Epithelial cell of proximal tubule (primary cell): ENCODE measurements around the gene ZCCHC14. TPM values are rescaled to one million over a fixed set of nuclear protein-coding genes. Genes with fewer than 3 reads are reported as not detected.

Source experiments
- DNase-seq: peaks from one replicate; pipeline ENCODE4 v3.0.0-alpha.2; 2011; ENCODE audit warnings: low read depth
- H3K4me3 ChIP-seq: 2 replicates; pipeline ENCODE4 v1.5.1; 2011; ENCODE audit warnings: low read depth, mild to moderate bottlenecking, low read length
- total RNA-seq: library from RNA; depleted of rRNA; stranded (reverse); fragments of >200 nt; gene quantifications from 2 replicates; pipeline ENCODE4 v1.2.3, GENCODE V29; 2015
- TF ChIP-seq, protein P1 (sequence below): conservative IDR thresholded peaks from 2 replicates; pipeline ENCODE4 v1.5.1; 2012; ENCODE audit warnings: low read depth, mild to moderate bottlenecking, low read length

ZCCHC14 gene
- total RNA-seq, 1 donor from 2014 or later, result 11.8 TPM

DNA sequence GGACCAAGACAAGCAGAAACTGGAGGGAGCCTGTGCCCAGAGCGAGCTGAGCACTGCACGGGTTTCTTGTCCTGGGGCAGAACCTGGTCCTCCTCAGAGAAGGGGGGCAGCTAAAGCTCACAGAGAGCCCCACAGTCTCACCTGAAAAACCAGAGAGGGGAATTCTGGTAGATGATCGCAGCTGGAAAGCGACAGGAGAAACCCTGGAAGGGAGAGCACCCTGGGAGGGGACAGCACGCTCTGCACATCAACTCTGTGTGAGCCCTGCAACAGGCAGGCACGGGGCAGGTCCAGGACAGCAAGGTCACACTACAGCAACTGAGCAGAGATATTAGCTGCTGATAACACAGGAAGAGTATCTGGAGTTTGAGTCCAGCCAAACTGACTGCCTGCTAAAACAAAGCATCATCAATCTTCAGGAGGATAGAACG lies 18.2 kb downstream of the ZCCHC14 start:
- no peak for DNase-seq
- TF ChIP-seq, protein P1, sequence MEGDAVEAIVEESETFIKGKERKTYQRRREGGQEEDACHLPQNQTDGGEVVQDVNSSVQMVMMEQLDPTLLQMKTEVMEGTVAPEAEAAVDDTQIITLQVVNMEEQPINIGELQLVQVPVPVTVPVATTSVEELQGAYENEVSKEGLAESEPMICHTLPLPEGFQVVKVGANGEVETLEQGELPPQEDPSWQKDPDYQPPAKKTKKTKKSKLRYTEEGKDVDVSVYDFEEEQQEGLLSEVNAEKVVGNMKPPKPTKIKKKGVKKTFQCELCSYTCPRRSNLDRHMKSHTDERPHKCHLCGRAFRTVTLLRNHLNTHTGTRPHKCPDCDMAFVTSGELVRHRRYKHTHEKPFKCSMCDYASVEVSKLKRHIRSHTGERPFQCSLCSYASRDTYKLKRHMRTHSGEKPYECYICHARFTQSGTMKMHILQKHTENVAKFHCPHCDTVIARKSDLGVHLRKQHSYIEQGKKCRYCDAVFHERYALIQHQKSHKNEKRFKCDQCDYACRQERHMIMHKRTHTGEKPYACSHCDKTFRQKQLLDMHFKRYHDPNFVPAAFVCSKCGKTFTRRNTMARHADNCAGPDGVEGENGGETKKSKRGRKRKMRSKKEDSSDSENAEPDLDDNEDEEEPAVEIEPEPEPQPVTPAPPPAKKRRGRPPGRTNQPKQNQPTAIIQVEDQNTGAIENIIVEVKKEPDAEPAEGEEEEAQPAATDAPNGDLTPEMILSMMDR, result no peak
- no peak overlapping the region for H3K4me3 ChIP-seq

DNA sequence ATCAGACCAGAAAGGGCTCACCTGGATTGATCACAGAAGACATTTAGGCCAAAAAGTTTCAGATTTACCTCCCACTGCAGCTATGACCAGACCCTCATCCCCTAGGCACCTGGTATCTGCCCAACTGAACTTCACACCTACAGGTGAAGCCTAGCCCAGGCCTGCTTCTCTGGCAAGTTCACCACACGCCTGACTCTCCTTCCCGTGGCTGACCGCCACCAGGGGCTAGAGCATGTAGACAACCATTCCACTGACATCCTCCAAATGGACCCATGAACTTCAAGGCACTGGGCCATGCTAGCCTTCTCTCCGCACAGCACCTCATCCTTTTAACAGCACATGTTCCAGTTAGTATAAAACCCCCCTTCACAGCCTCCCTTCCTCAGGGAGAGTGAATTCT lies 18.8 kb downstream of the ZCCHC14 start:
- no peak overlapping the region for H3K4me3 ChIP-seq
- no peak for DNase-seq
- TF ChIP-seq, protein P1, result no peak

DNA sequence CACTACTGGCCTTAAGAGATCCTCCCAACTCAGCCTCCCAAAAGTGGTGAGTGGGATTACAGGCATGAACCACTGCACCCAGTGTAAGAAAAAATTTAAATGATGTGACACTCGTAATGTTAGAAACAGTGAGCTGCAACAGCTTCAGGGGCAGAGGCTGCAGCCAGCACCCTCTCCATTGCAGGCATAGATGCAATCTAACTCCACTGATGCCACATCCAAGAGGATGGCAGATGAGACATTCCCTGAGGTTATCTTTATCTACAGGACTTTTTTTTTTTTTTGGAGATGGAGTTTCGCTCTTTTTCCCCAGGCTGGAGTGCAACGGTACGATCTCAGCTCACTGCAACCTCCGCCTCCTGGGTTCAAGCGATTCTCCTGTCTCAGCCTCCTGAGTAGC lies 19.9 kb downstream of the ZCCHC14 start:
- TF ChIP-seq, protein P1, result no peak
- no peak overlapping the region for H3K4me3 ChIP-seq
- DNase-seq, result no peak

GRCh38 chr16:87472142-87472778 lies 20.6 kb downstream of the ZCCHC14 start:
- TF ChIP-seq, protein P1, result no peak
- H3K4me3 ChIP-seq, result no peak overlapping the region
- DNase-seq, result no peak

- H3K4me3 ChIP-seq, result no peak overlapping the region
- TF ChIP-seq, protein P1, result no peak
- no peak for DNase-seq
These were observed 21.3 kb downstream of the ZCCHC14 start for GRCh38 chr16:87471278-87472141.

- TF ChIP-seq, protein P1, result no peak
- DNase-seq, result no peak
- H3K4me3 ChIP-seq, result no peak overlapping the region
These were observed 22.5 kb downstream of the ZCCHC14 start for GRCh38 chr16:87470332-87470731.
